ENCODE measurements around the gene CFAP97D1. TPM values are rescaled to one million over a fixed set of nuclear protein-coding genes. Genes with fewer than 3 reads are reported as not detected.

Gene CFAP97D1
- polyA plus RNA-seq, 1 donor (not counting 4 experiments of a cell fraction or from before 2014, with no cell fraction given): not detected

GRCh38 chr17:43772877-43773648, 7.2 kb upstream of the CFAP97D1 start:
- Histone ChIP-seq H3K4me1 (ENCODE audit: control insufficient read depth, extremely low read depth, insufficient read depth, low read length) (peaks cover 7% of the 10 kb centered on the region), H3K27ac (ENCODE audit: control insufficient read depth, insufficient read depth, low read length) (no peak overlapping the region), H3K4me2 (ENCODE audit: control insufficient read depth, extremely low read depth, insufficient read depth, low read depth, low read length) (no peak overlapping the region), H3K27me3 (ENCODE audit: control insufficient read depth, extremely low read depth, insufficient read depth, low read length) (no peaks in the 10 kb centered on the region), H3K9ac (ENCODE audit: control insufficient read depth, extremely low read depth, insufficient read depth, low read length) (no peak overlapping the region), H3K79me2 (ENCODE audit: control insufficient read depth, insufficient read depth, low read length) (peaks cover 19% of the 10 kb centered on the region), H4K20me1 (ENCODE audit: control insufficient read depth, extremely low read depth, insufficient read depth, low read length) (peaks cover 2% of the 10 kb centered on the region), H3K9me1 (ENCODE audit: control insufficient read depth, extremely low read depth, insufficient read depth, low read length) (no peaks in the 10 kb centered on the region), H3K4me3 (ENCODE audit: control insufficient read depth in 2 of 3, extremely low read depth in 1 of 3, insufficient read depth in 2 of 3, low read depth in 1 of 3, low read length in 3 of 3) (no peak overlapping the region), H3K36me3 (ENCODE audit: control insufficient read depth in 2 of 2, extremely low read depth in 1 of 2, insufficient read depth in 2 of 2, low read length in 2 of 2) (peaks cover 37 to 43% of the 10 kb centered on the region in 2 experiments), H2AFZ (ENCODE audit: control insufficient read depth, low read length) (no peak overlapping the region), H3K9me3 (ENCODE audit: control insufficient read depth, low read depth, low read length) (no peaks in the 10 kb centered on the region)
- FAIRE-seq (no peak), DNase-seq (ENCODE audit: low read depth, low spot score) (no peak)
- TF ChIP-seq CTCF (optimal IDR thresholded peaks at IDR 0.05 in 1 of 3, IDR thresholded peaks at IDR 0.05 in 1 of 3, conservative IDR thresholded peaks at IDR 0.05 in 1 of 3; ENCODE audit: extremely low read depth in 1 of 3, insufficient read depth in 2 of 3, low read length in 3 of 3): no peak
- no peak for TF ChIP-seq EZH2 (IDR thresholded peaks at IDR 0.05; ENCODE audit: low read length)
- dilution Hi-C loops (cut with MboI; ENCODE audit: extremely low pct_ligation_motif_present, low sequenced_read_pairs): no loop called here

GRCh38 chr17:43774304-43775250, 5.7 kb upstream of the CFAP97D1 start:
- H2AFZ ChIP-seq (ENCODE audit: control insufficient read depth, low read length): no peak overlapping the region
- H3K4me2 ChIP-seq (ENCODE audit: control insufficient read depth, extremely low read depth, insufficient read depth, low read depth, low read length): no peak overlapping the region
- peaks cover 19% of the 10 kb centered on the region for H3K79me2 ChIP-seq (ENCODE audit: control insufficient read depth, insufficient read depth, low read length)
- H3K9me3 ChIP-seq (ENCODE audit: control insufficient read depth, low read depth, low read length): no peaks in the 10 kb centered on the region
- no peak overlapping the region for H3K9ac ChIP-seq (ENCODE audit: control insufficient read depth, extremely low read depth, insufficient read depth, low read length)
- DNase-seq (ENCODE audit: low read depth, low spot score): no peak
- TF ChIP-seq EZH2 (IDR thresholded peaks at IDR 0.05; ENCODE audit: low read length) (no peak), CTCF (optimal IDR thresholded peaks at IDR 0.05 in 1 of 3, IDR thresholded peaks at IDR 0.05 in 1 of 3, conservative IDR thresholded peaks at IDR 0.05 in 1 of 3; ENCODE audit: extremely low read depth in 1 of 3, insufficient read depth in 2 of 3, low read length in 3 of 3) (no peak)
- dilution Hi-C loops (cut with MboI; ENCODE audit: extremely low pct_ligation_motif_present, low sequenced_read_pairs): no loop called here
- H3K27ac ChIP-seq (ENCODE audit: control insufficient read depth, insufficient read depth, low read length): no peak overlapping the region
- H3K27me3 ChIP-seq (ENCODE audit: control insufficient read depth, extremely low read depth, insufficient read depth, low read length): no peaks in the 10 kb centered on the region
- no peaks in the 10 kb centered on the region for H3K9me1 ChIP-seq (ENCODE audit: control insufficient read depth, extremely low read depth, insufficient read depth, low read length)
- peaks cover 28 to 34% of the 10 kb centered on the region in 2 experiments for H3K36me3 ChIP-seq (ENCODE audit: control insufficient read depth in 2 of 2, extremely low read depth in 1 of 2, insufficient read depth in 2 of 2, low read length in 2 of 2)
- FAIRE-seq: no peak
- H3K4me1 ChIP-seq (ENCODE audit: control insufficient read depth, extremely low read depth, insufficient read depth, low read length): peaks cover 13% of the 10 kb centered on the region
- no peak overlapping the region for H3K4me3 ChIP-seq (ENCODE audit: control insufficient read depth in 2 of 3, extremely low read depth in 1 of 3, insufficient read depth in 2 of 3, low read depth in 1 of 3, low read length in 3 of 3)
- H4K20me1 ChIP-seq (ENCODE audit: control insufficient read depth, extremely low read depth, insufficient read depth, low read length): no peaks in the 10 kb centered on the region

Data from keratinocyte (primary cell).